Measurements from ENCODE around the gene LRCH3.

LRCH3 gene

GRCh38 chr3:197793247-197793646 is 2.2 kb downstream of the LRCH3 start:
- DNase-seq (ENCODE audit: low spot score) = no peak

GRCh38 chr3:197794115-197794514 is 3.1 kb downstream of the LRCH3 start:
- DNase-seq (ENCODE audit: low spot score) = no peak

- peak; percentile 26 for DNase-seq (ENCODE audit: low spot score)
Observed at GRCh38 chr3:197795200-197795599, 4.1 kb downstream of the LRCH3 start.

- no peak for DNase-seq (ENCODE audit: low spot score)
Observed at GRCh38 chr3:197796087-197796486, 5.0 kb downstream of the LRCH3 start.

GRCh38 chr3:197798863-197799262 is 7.8 kb downstream of the LRCH3 start:
- no peak for DNase-seq (ENCODE audit: low spot score)

GRCh38 chr3:197800379-197800778 is 9.3 kb downstream of the LRCH3 start:
- no peak for DNase-seq (ENCODE audit: low spot score)

GRCh38 chr3:197801891-197802778 is 11.1 kb downstream of the LRCH3 start:
- no peak for DNase-seq (ENCODE audit: low spot score)

GRCh38 chr3:197802779-197803459 is 11.9 kb downstream of the LRCH3 start:
- DNase-seq (ENCODE audit: low spot score) = peak; percentile 16

GRCh38 chr3:197804511-197804910 is 13.5 kb downstream of the LRCH3 start:
- no peak for DNase-seq (ENCODE audit: low spot score)

GRCh38 chr3:197807969-197808587 is 17.0 kb downstream of the LRCH3 start:
- no peak for DNase-seq (ENCODE audit: low spot score)

GRCh38 chr3:197809356-197810020 is 18.4 kb downstream of the LRCH3 start:
- no peak for DNase-seq (ENCODE audit: low spot score)

- no peak for DNase-seq (ENCODE audit: low spot score)
Observed at GRCh38 chr3:197810901-197811300, 19.8 kb downstream of the LRCH3 start.

- no peak for DNase-seq (ENCODE audit: low spot score)
Observed at GRCh38 chr3:197811343-197811742, 20.3 kb downstream of the LRCH3 start.

- DNase-seq (ENCODE audit: low spot score) = no peak
Observed at GRCh38 chr3:197814372-197814771, 23.3 kb downstream of the LRCH3 start.

GRCh38 chr3:197820550-197821335 is 29.7 kb downstream of the LRCH3 start:
- peak; percentile 77 for DNase-seq (ENCODE audit: low spot score)

GRCh38 chr3:197829397-197830045 is 38.5 kb downstream of the LRCH3 start:
- DNase-seq (ENCODE audit: low spot score) = no peak

- no peak for DNase-seq (ENCODE audit: low spot score)
Observed at GRCh38 chr3:197830308-197830966, 39.4 kb downstream of the LRCH3 start.

GRCh38 chr3:197830967-197831313 is 39.9 kb downstream of the LRCH3 start:
- no peak for DNase-seq (ENCODE audit: low spot score)

GRCh38 chr3:197833930-197834715 is 43.1 kb downstream of the LRCH3 start:
- DNase-seq (ENCODE audit: low spot score) = no peak

- no peak for DNase-seq (ENCODE audit: low spot score)
Observed at GRCh38 chr3:197835509-197835908, 44.5 kb downstream of the LRCH3 start.
